Kidney capillary endothelial cell (primary cell): ENCODE measurements around the gene XRCC1.
A peak's percentile ranks its signal among the peaks of the same experiment; 100 is the strongest.
"Not testable (repeated sequence)": the region's sequence is repeated elsewhere in the genome, so short reads cannot be mapped to it uniquely, and the experiment has no call there.

Experiments used
- DNase-seq: peaks from one replicate; pipeline ENCODE4 v3.0.0-alpha.2; 2018; ENCODE audit warnings: low spot score

XRCC1 gene

GRCh38 chr19:43575955-43576878 lies 890 bp upstream of the XRCC1 start:
- no peak for DNase-seq

DNA sequence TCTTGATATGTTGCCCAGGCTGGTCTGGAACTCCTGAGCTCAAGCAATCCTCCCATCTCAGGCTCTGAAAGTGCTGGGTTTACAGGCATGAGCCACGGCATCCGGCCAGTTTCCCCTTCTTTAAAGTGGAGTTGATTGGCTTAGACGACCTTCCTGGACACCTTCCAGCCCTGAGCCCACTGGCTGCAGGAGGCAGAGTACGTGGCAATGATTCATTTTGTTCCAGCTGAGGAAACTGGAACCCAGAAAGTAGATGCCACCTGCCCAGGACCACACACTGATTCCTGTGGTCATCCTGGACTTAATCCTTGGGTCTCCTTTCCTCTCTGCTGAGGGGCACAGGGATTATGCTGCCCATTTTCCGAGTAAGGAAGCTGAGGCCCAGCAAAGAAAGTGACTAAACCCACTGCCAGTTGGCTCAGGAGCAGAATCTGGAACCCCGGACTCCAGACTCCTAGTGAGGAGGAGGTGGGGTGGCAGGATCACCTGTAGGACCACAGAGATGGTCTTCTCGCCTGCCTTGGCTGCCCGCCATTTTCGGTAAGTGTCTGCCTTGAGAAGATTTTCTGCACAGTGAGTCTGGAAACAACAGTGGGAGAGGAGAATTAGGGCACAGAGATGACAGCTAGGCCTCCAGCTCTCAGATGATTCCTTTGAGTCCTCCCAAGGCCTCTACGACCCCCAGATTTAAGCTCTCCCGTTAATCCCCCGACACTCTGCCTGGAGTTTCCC lies 737 bp downstream of the XRCC1 start:
- DNase-seq: no peak

- no peak for DNase-seq
Measured at GRCh38 chr19:43572171-43572588, 3.1 kb downstream of the XRCC1 start.

GRCh38 chr19:43570174-43570791 lies 5.0 kb downstream of the XRCC1 start:
- DNase-seq: no peak

DNA sequence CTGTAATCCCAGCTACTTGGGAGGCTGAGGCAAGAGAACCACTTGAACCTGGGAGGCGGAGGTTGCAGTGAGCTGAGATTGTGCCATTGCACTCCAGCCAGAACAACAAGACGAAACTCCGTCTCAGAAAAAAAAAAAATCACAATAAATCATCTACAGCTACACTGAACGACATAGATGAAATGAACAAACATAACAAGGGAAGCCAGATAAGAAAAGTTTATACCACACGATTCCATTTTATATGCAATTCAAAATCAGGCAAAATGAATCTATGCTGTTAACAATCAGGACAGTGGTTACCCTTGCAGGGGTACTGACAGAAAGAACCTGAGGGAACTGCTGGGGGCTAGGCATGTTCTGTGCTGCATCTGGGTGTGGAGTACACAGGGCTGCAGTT lies 5.7 kb downstream of the XRCC1 start:
- no peak for DNase-seq

DNA sequence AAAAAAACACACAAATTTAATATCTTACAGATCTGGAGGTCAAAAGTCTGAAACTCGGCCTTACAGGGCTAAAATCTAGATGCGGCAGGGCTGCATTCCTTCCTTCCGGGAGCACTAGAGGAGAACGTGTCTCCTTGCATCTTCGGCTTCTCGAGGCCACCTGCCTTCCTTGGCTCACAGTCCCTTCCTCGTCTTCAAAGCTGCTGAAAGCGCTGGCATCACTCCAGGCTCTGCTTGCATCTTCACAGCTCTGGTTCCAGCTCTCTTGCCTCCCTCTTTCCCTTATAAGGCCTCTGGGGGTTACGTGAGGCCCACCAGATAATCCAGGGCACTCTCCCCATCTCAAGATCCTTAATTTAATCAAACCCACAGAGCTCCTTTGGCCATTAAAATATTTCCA lies 10.5 kb downstream of the XRCC1 start:
- no peak for DNase-seq

DNA sequence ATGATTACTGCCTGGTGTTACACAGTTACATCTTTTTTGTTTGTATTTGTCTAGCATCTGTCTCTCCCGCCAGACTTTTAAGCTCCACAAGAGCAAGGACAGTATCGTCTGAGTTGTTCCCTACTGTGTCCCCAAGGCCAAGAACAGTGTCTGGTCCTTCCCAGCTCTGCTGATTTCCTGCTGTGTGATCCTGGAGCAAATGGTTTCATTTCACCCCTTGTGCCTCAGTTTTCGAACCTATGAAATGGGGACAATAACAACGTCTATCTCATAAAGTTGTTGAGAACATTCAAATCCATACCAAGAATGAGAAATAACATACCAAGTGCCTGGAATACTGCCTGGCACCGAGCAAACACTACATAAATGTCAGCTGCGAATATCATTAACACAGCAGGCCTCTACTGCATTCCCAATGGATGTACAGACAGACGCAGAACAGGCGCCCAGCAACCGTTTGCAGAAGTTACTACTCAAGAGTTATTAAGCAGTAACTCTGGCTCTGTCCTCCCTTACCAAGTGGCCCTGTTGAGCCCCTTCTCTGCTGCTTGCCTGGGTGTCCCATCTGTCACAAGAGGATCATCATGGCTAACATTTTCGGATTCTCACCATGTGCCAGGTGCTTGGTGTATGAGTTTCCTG lies 11.4 kb downstream of the XRCC1 start:
- DNase-seq: no peak

DNA sequence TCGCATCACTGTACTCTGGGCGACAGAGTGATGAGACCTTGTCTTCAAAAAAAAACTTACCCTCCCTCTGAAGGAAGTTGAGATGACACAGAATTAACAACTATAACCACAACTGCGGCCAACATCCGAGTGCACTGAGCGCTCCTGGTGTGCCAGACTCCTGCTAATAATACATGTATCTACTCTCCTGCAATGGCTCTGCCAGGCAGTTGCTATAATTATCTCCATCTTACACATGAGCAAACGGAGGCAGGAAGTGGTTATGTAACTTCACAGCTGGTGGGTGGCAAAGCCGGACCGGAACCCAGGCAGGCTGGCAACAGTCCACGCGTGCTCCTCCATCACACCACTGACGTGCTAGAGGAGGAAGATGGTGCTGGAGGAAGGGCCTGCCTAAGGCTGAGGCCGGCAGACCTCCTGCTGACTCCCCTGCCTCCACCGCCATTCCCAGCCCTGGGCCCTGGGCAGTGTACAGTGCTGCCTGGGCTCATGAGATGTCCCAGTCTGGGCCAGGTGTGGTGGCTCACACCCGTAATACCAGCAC lies 12.6 kb downstream of the XRCC1 start:
- DNase-seq: peak; percentile 72

DNA sequence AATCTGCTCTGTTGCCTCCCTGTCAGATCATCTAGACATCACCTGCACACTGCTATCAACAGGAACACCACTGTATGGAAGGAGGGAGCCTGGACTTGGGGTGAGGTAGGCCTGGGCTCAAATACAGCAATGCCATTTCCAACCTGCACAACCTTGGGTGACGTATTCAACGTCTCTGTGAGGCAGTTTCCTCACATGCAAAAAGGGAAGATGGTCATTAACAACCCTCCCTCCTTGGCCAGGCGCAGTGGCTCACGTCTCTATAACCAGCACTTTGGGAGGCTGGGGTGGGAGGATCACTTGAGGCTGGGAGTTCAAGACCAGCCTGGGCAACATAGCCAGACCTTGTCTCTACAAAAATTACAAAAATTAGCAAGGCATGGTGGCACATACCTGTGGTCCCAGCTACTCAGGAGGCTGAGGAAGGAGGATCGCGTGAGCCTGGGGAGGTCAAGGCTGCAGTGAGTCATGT lies 13.1 kb downstream of the XRCC1 start:
- DNase-seq: no peak

- no peak for DNase-seq
Measured at GRCh38 chr19:43561139-43561970, 14.0 kb downstream of the XRCC1 start.

GRCh38 chr19:43560687-43561086 lies 14.6 kb downstream of the XRCC1 start:
- no peak for DNase-seq

- DNase-seq: peak; percentile 55
Measured at GRCh38 chr19:43555185-43555770, 20.0 kb downstream of the XRCC1 start.

DNA sequence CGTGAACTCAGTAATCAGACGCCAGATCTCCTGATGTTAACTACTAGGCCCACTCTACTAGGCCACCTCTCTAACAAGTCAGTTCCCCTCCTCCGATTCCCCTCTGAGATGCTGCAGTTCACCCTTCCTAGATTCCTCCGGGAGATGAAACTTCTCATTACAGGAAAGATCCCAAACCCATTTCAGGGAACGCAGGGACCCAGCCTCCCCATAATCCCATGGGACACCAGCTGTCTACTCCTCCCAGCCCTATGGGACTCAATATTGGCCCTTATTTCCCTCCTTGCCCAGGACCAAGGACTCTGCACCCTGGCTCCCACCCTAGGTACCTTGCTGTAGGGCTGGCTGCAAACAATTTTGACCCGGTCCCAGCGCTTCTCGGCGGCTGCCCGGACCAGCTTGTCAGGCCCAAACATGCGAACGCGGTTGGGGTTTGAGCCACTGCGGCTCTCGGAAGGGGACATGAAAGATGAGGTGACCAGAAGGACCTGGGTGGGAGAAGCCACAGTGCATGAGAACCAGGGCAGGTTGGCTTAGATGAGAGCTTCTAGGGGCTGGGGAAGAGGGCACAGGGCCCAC lies 20.9 kb downstream of the XRCC1 start:
- DNase-seq: no peak

DNA sequence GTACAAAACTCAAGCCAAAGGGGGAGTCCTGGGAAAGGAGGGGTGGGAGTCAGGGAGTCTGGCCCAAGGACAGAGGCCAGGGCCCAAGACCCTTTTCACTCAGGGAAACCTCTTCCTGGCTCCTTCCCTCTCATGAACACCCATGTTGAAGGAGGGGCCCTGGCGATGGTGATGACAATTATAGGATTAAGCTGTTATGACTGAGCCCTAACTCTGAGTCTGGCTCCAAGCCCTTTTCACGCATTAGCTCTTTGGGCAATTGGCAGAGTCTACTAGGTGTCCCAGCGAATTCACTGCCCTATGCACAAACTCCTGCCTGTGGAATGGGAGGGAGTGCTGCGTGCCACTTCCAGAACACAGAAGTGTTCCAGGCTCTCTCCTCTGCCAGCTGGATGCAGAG lies 21.7 kb downstream of the XRCC1 start:
- no peak for DNase-seq

DNA sequence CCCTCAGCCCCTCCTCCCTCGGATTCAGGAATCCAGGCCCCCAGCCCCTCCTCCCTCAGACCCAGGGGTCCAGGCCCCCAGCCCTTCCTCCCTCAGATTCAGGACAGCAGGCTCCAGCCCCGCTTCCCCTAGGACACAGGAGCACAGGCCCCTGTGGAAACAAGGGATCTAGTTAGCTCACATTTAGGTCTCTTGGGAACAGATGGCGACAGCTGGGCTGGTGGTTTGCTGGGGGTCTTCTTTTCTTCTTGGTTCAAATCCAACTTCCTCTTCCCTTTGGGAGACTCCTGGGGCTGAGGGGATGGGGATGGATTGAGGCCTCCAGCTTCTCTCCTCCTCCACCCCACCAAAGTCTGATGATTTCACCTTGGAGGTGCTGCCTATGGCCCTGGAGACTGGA lies 22.7 kb downstream of the XRCC1 start:
- no peak for DNase-seq

- no peak for DNase-seq
Measured at GRCh38 chr19:43552198-43552450, 23.2 kb downstream of the XRCC1 start.

DNA sequence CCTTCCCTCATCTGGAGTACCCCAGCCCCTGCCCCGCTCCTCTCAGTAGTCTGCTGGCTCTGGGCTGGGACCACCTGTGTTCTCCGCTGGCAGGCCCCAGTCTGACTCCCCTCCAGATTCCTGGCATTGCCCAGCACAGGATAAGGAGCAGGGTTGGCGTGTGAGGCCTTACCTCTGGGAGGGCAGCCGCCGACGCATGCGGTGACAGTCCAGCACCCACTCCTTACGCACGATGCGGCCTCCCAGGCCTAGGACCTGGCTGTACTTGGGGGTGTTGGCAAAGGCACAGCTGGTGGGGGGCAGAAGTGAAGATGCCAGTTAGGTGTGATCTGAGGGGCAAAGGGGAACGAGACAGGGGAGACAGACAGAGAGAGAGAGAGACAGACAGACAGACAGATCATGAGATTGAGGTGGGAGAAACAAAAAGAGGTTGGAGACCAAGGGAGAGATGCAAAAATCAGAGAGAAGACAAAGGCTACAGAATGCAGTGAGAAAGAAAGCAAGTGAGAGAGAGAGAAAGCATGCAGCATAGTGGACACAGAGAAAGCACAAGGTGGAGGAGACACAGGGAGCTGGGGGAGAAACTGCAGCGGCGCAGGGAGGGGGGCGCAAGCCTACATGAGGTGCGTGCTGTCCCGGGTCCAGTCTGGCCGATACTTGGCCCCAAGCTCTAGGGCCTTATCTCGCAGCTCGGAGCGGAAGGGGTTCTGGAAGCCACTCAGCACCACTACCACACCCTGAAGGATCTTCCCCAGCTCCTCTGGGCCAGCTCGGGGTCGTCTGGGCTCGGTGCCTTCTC lies 23.7 kb downstream of the XRCC1 start:
- no peak for DNase-seq

- no peak for DNase-seq
Measured at GRCh38 chr19:43548706-43549105, 26.6 kb downstream of the XRCC1 start.

GRCh38 chr19:43547926-43548325 lies 27.4 kb downstream of the XRCC1 start:
- DNase-seq: not testable (repeated sequence)

GRCh38 chr19:43546581-43546980 lies 28.7 kb downstream of the XRCC1 start:
- no peak for DNase-seq
